DND-41 (cell line): Measurements from ENCODE around the gene BMPR1A.

Experiments
- ATAC-seq: fragments of 200-7000 bp; cut with Tn5 transposase; 3 replicates; pipeline ENCODE4 v1.9.1; 2021; ENCODE audit warnings: low read depth; ENCODE audit not compliant: insufficient read depth
- DNase-seq: peaks from one replicate; pipeline ENCODE4 v3.0.0-alpha.2; 2020
- H2AFZ ChIP-seq: 2 replicates; pipeline ENCODE4 v1.6.0; 2012; ENCODE audit warnings: low read depth, low read length
- H3K27ac ChIP-seq: 2 replicates; pipeline ENCODE4 v1.5.1; 2012; ENCODE audit warnings: low read length, inconsistent platforms
- H3K27me3 ChIP-seq: fragments of 200-600 bp; sonication (generic); 2 replicates; pipeline ENCODE4 v1.6.0; 2012; ENCODE audit warnings: low read length, mild to moderate bottlenecking, inconsistent platforms; ENCODE audit not compliant: insufficient read depth, poor library complexity
- H3K36me3 ChIP-seq: 2 replicates; pipeline ENCODE4 v1.5.1; 2012; ENCODE audit warnings: low read length, inconsistent platforms; ENCODE audit not compliant: insufficient read depth
- H3K4me1 ChIP-seq: 2 replicates; pipeline ENCODE4 v1.5.1; 2012; ENCODE audit warnings: mild to moderate bottlenecking, low read length; ENCODE audit not compliant: insufficient read depth
- H3K4me2 ChIP-seq: 2 replicates; pipeline ENCODE4 v1.6.0; 2012; ENCODE audit warnings: mild to moderate bottlenecking, moderate library complexity, low read length, inconsistent platforms; ENCODE audit not compliant: insufficient read depth
- H3K4me3 ChIP-seq, 2 experiments: fragments of 200-600 bp in 1 of 2; shearing (Covaris generic) in 1 of 2; 2 replicates each; pipeline ENCODE4 v1.5.1; 2012 to 2016; ENCODE audit warnings: inconsistent platforms in 2 of 2, low read length in 2 of 2, mild to moderate bottlenecking in 2 of 2, low read depth in 1 of 2, moderate library complexity in 1 of 2
- H3K79me2 ChIP-seq: 2 replicates; pipeline ENCODE4 v1.6.0; 2012; ENCODE audit warnings: low read length, inconsistent platforms; ENCODE audit not compliant: insufficient read depth
- H3K9ac ChIP-seq: 2 replicates; pipeline ENCODE4 v1.6.0; 2012; ENCODE audit warnings: low read depth, mild to moderate bottlenecking, inconsistent platforms, low read length, moderate library complexity
- H3K9me3 ChIP-seq: 2 replicates; pipeline ENCODE4 v1.5.1; 2012; ENCODE audit warnings: low read length, moderate library complexity, mild to moderate bottlenecking, inconsistent platforms; ENCODE audit not compliant: insufficient read depth, severe bottlenecking
- H4K20me1 ChIP-seq: 2 replicates; pipeline ENCODE4 v1.6.0; 2012; ENCODE audit warnings: low read length; ENCODE audit not compliant: insufficient read depth
- CTCF ChIP-seq: IDR thresholded peaks from 2 replicates; pipeline ENCODE4 v1.5.1; 2012; ENCODE audit warnings: borderline replicate concordance, low read length, moderate library complexity, mild to moderate bottlenecking; ENCODE audit not compliant: poor library complexity, severe bottlenecking; ENCODE audit errors: extremely low read depth
- EZH2 ChIP-seq: IDR thresholded peaks from 3 replicates; pipeline ENCODE4 v1.6.1; 2012; ENCODE audit warnings: borderline replicate concordance, low read depth, mild to moderate bottlenecking, moderate library complexity, low read length, inconsistent platforms; ENCODE audit not compliant: severe bottlenecking

BMPR1A gene

GRCh38 chr10:86961481-86962091 is 205.2 kb downstream of the BMPR1A start:
- Histone ChIP-seq H3K9me3 (no peaks in the 10 kb centered on the region), H4K20me1 (no peaks in the 10 kb centered on the region; the same call in 1 of the 2 replicates), H3K79me2 (no peaks in the 10 kb centered on the region), H3K27me3 (no peaks in the 10 kb centered on the region), H3K9ac (no peak overlapping the region), H3K4me1 (no peaks in the 10 kb centered on the region), H3K4me2 (no peak overlapping the region), H2AFZ (no peak overlapping the region), H3K27ac (no peak overlapping the region), H3K36me3 (no peaks in the 10 kb centered on the region), H3K4me3 (no peak overlapping the region)
- no peak for DNase-seq
- TF ChIP-seq EZH2 (no peak), CTCF (no peak)
- ATAC-seq: no peak

- no peak overlapping the region for H3K9ac ChIP-seq
Measured at GRCh38 chr10:86962136-86962980, 205.9 kb downstream of the BMPR1A start.

GRCh38 chr10:86962981-86963310 is 206.5 kb downstream of the BMPR1A start:
- DNase-seq (no peak), ATAC-seq (no peak)
- H3K27me3 ChIP-seq: no peaks in the 10 kb centered on the region
- no peak overlapping the region for H2AFZ ChIP-seq
- no peak overlapping the region for H3K4me3 ChIP-seq
- no peak for TF ChIP-seq EZH2
- TF ChIP-seq CTCF: no peak
- H3K9ac ChIP-seq: no peak overlapping the region
- H3K27ac ChIP-seq: no peak overlapping the region
- no peaks in the 10 kb centered on the region; the same call in 1 of the 2 replicates for H4K20me1 ChIP-seq
- H3K9me3 ChIP-seq: no peaks in the 10 kb centered on the region
- no peaks in the 10 kb centered on the region for H3K4me1 ChIP-seq
- H3K79me2 ChIP-seq: no peaks in the 10 kb centered on the region
- no peak overlapping the region for H3K4me2 ChIP-seq
- H3K36me3 ChIP-seq: no peaks in the 10 kb centered on the region

More at GRCh38 chr10:86962136-86962980, 205.9 kb downstream of the BMPR1A start:
- H3K36me3 ChIP-seq: no peaks in the 10 kb centered on the region
- H2AFZ ChIP-seq: no peak overlapping the region
- no peaks in the 10 kb centered on the region for H3K79me2 ChIP-seq
- no peak for TF ChIP-seq CTCF
- TF ChIP-seq EZH2: no peak
- H3K27me3 ChIP-seq: no peaks in the 10 kb centered on the region
- no peaks in the 10 kb centered on the region for H3K4me1 ChIP-seq
- H3K27ac ChIP-seq: no peak overlapping the region
- no peak overlapping the region for H3K4me3 ChIP-seq
- DNase-seq (no peak), ATAC-seq (no peak)
- no peaks in the 10 kb centered on the region for H3K9me3 ChIP-seq
- no peaks in the 10 kb centered on the region; the same call in 1 of the 2 replicates for H4K20me1 ChIP-seq
- no peak overlapping the region for H3K4me2 ChIP-seq
